Fibroblast of the conjunctiva (primary cell): ENCODE measurements around the gene LPP.
"Not testable (repeated sequence)": the region's sequence is repeated elsewhere in the genome, so short reads cannot be mapped to it uniquely, and the experiment has no call there.

Experiments
- DNase-seq: peaks from one replicate; pipeline ENCODE4 v3.0.0-alpha.2; 2010; ENCODE audit warnings: low read depth

Gene LPP

GRCh38 chr3:188401244-188401993 lies 247.5 kb downstream of the LPP start:
- no peak for DNase-seq

- DNase-seq: no peak
Observed at GRCh38 chr3:188402229-188402628, 248.3 kb downstream of the LPP start.

GRCh38 chr3:188403404-188403803 lies 249.4 kb downstream of the LPP start:
- no peak for DNase-seq

GRCh38 chr3:188404124-188404523 lies 250.2 kb downstream of the LPP start:
- no peak for DNase-seq

- DNase-seq: no peak
Observed at GRCh38 chr3:188404701-188405100, 250.7 kb downstream of the LPP start.

GRCh38 chr3:188407158-188407880 lies 253.4 kb downstream of the LPP start:
- DNase-seq: no peak

- no peak for DNase-seq
Observed at GRCh38 chr3:188408831-188409230, 254.9 kb downstream of the LPP start.

- no peak for DNase-seq
Observed at GRCh38 chr3:188411750-188412149, 257.8 kb downstream of the LPP start.

GRCh38 chr3:188415196-188415595 lies 261.2 kb downstream of the LPP start:
- DNase-seq: peak; percentile 49

- DNase-seq: no peak
Observed at GRCh38 chr3:188416041-188416440, 262.1 kb downstream of the LPP start.

GRCh38 chr3:188417271-188417696 lies 263.3 kb downstream of the LPP start:
- DNase-seq: peak; percentile 65

GRCh38 chr3:188417766-188418165 lies 263.8 kb downstream of the LPP start:
- no peak for DNase-seq

- DNase-seq: peak; percentile 83
Observed at GRCh38 chr3:188421151-188421821, 267.3 kb downstream of the LPP start.

- no peak for DNase-seq
Observed at GRCh38 chr3:188421836-188422540, 268.0 kb downstream of the LPP start.

GRCh38 chr3:188427981-188428380 lies 274.0 kb downstream of the LPP start:
- DNase-seq: not testable (repeated sequence)

- no peak for DNase-seq
Observed at GRCh38 chr3:188431040-188431439, 277.1 kb downstream of the LPP start.

- no peak for DNase-seq
Observed at GRCh38 chr3:188431553-188431952, 277.6 kb downstream of the LPP start.

- DNase-seq: no peak
Observed at GRCh38 chr3:188432802-188433520, 279.0 kb downstream of the LPP start.

- DNase-seq: no peak
Observed at GRCh38 chr3:188433521-188434150, 279.7 kb downstream of the LPP start.

GRCh38 chr3:188434594-188434993 lies 280.6 kb downstream of the LPP start:
- DNase-seq: no peak

- no peak for DNase-seq
Observed at GRCh38 chr3:188435266-188435665, 281.3 kb downstream of the LPP start.
